Effector CD8-positive, alpha-beta T cell (primary cell): Measurements from ENCODE around the gene DIP2B.

Experiments used
- DNase-seq: peaks from one replicate; lab custom pipeline; 2025; lab: John Stamatoyannopoulos, UW

Gene DIP2B

DNA sequence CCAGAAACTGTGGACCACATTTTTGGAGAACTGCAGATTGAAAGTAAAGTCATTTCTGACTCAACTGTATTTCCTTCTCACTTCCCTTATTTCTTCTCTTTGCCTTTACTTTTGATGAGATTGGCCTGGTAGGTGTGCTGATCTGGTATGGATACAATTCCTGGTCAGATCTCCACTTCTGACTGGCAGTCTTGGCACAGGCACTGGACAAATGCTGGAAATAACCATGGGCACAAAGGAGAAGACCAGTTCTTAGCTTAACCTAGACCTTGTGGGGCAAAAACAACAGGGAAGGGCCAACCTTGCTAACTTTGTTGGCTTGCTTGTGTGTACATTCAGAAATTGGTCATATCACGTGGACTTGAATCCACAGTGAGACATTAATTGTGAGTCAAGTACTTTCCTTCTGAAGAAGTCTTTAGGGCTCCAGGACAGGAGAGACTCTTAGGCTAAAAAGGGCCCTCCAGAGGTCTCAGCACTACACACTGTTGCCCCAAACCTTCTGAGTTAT is 75.0 kb downstream of the DIP2B start:
- DNase-seq, result no peak

DNA sequence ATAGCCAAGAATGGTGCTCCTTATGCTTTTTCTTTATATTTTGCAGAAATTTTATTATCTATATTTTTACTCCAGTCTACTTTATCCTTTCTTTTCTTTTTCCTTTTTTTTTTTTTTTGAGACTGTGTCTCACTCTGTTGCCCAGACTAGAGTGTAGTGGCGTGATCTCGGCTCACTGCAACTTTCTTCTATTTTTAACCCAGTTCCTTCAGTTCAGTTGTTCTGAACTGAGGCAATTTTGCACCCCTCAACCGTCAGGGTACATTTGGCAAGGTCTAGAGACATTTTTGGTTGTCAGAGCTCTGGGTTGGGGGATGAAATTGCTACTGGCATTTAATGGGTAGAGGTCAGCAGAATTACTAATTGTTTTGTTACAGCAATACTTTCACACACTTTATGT is 75.7 kb downstream of the DIP2B start:
- DNase-seq, result no peak

DNA sequence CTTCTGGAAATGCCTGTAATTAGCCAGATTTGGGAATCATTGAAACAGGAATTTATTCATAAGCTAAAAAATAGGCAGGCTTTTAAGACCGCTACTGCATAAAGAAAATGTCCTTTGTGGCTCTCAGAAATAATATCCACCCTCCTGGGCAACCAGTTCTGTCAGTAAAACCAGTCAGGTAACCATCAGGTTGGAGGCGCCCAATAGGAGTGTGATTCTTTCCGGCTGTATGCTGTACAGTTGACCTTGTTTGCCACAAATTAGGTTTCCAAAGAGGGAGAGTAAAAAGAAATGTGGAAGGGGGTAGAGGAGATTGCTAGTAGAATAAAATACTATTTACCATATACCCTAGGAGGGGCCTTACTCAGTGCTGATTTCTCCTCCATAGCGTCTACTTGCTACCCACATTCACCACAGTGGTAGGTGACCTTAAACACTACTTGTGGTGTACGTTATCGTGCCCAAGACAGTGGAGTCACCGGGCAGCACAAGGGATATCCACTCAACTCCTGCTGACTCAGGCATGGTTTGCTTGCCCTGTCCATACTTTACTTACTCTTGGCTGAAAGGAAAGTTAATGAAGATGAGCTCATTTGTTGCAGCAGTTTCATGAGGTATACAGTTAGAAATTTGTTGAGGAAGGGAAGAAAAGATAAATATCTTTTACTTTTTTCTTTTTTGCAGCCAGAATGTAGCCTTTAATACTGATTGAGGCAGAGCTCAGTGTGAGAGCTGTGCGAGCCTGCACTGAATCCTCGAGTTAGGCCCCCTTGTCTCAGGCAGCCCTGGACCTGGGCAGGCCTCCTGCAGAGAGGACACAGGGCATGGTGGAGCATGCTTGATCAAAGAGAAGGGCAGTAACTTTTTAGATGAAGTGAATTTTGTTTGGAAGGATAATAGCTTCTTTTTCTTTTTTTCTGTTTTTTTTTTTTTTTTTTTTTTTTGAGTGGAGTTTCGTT is 76.7 kb downstream of the DIP2B start:
- no peak for DNase-seq

DNA sequence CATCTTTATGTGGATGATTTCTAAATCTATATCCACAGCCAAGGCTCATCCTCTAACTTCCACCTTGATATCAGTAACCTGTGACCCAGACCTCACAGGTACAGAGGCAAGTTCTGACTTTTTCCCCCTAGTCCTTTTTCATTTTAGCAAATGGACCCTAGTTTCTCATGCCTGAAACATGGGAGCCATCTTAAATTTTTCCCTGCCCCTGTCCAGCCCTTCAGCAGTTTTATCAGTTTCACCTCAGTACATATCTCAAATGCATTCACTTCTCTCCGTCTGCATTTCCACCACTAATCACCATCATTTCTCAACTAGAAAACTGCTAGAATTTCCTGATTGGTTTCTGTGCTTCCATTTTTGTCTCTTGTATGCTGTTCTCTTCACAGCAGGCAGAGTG is 79.3 kb downstream of the DIP2B start:
- no peak for DNase-seq

DNA sequence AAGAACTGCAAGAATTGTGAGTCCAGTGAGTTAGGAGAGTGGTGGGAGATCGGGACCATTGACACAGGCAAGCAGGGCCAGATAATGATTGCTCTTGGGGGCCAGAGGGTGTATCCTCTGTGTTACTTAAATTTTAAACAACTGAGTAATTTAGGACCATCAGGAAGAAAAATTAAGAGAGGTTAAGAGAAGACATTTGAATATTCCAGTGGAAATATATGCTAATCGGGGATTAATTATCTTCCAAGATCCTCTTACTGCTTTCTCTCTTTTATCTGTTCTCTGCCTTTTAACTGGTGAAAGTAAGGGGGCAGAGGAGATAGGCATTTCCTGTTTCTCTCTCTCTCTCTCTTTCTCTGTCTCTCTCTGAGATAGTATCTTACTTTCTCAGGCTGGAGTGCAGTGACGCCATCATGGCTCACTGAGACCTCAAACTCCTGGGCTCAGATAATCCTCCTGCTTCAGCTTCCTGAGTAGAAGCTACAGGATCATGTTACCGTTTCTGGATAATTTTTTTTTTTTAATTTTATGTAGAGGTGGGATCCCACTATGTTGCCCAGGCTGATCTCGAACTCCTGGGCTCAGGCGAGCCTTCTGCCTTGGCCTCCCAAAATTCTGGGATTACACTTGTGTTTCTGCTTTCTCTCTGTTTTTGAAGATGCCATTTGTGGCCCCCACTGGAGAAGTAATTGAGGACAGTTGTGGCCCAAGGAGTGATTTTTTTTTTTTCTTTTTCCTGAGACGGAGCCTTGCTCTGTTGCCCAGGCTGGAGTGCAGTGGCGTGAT is 85.1 kb downstream of the DIP2B start:
- no peak for DNase-seq

DNA sequence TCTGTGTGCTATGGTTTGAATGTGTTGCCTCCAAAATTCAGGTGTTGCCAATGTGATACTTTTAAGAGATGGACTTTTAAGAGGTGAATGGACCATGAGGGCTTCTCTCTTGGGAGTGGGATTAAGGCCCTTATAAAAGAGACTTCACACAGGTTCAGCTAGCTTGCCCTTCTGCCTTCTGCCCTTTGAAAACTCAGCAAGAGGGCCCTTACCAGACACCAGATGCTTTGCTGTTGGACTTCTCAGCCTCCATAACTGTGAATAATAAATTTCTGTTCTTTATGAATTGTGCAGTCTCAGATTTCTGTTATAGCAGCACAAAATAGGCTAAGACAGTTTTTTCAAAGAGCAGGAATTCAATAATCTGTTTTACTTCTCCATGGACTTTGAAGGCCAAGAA is 86.1 kb downstream of the DIP2B start:
- DNase-seq, result no peak

DNA sequence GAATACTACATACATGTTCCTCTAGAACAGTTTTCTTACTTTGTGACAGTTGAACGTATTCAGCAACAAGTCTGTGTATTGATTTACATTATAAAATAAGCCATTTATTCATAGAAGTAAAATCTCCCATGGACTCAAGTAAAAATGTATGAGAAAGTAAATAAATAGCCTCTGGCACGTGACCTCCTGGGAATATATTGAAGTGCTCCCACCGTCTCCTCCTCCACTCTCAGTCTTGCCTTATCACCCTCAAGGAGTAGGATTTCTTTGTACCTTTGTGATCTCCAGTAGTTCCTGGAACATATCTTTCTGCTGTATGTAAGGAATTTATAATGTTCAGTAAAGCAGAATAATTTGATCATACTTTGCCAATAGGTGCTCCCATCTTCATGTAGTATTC is 90.9 kb downstream of the DIP2B start:
- DNase-seq, result no peak

DNA sequence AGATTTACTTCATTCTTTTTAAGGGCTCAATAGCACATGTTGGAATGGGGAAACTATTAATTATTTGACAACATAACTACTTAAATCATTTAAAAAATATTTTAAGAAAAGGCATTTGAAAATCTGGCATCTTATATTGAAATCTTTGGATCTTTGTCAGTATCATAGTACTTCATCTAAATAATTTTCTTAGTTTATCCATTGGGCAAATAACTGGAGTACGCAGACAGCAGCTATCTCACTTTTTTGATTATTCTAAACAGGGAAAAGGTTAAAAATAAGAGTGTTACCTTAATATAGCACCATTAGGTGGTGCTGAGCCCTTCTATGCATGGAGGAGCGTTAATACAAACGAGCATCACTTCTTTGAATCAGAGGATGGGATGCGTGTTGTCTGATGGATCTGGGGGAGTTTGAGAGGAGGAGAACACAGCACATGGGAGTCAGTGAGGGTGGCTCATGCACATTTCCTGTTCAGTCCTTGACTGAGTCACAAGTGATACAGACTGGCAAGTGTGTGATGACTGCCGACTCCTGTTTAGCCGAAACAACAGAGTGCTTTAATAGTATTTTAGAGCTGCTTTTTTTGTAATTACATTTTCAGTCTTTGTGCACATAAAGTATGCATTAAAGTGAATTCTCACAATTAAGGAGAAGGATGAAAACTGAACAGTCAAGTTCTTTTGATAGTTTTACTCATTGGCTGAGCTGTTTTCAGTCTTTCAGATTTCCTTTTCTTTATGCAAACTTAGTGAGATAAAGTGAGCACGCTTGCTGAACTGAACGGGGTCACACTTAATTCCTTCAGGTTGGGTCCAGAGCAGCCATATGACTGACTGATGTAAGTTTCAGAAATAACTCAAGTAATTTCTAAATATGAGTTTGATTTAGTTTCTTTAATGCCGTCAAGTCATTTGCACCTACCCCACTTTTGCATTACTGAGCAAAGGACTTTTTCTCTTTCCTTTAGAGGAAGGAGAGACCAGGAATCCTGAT is 92.7 kb downstream of the DIP2B start:
- no peak for DNase-seq

DNA sequence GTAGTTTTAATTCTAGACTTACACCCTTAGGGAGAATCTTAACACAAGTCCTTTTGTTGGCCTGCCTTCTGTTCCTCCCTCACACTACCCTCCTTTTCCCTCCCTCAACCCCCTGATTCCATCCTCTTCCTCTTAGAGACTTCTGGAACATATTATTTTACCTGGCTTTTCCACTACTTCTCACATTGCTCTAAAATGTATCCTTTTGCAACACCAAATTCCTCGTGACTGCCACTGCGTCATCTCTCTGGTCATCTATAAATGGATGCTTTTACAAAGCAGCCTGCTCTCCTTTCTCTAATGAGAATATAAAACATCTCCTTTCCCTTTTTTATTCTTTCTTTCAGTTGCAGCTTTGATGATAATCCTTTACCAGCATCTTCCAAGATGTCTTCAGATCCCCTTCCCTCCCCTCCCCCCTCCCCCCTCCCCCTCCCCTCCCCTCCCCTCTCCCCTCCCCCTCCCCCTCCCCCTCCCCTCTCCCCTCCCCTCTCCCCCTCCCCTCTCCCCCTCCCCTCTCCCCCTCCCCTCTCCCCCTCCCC is 93.6 kb downstream of the DIP2B start:
- DNase-seq, result no peak

DNA sequence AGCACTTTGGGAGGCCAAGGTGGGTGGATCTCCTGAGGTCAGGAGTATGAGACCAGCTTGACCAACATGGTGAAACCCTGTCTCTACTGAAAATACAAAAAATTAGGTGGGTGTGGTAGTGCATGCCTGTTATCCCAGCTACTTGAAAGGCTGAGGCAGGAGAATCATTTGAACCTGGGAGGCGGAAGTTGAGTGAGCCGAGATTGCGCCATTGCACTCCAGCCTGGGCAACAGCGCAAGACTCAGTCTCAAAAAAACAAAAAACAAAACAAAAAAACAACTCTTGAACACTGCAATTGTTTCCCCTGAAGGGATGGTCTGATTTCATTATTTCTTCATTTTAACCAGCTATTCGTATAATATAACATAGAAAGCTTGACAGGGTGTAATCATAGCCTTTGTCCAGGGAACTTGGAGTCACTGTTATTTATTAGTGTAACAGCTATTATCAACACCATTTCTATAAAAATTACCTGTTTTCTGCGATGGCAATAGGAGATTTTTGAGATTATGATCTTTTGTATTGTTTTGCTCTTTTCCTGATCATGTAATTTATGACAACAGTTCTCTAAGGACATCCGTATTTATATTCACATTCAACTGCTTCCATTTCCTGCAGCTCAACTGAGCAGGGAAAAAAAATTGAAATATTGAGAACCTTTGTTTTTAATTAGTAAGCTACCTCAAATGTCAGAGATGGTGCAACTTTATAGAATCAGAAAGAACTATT is 94.7 kb downstream of the DIP2B start:
- no peak for DNase-seq

DNA sequence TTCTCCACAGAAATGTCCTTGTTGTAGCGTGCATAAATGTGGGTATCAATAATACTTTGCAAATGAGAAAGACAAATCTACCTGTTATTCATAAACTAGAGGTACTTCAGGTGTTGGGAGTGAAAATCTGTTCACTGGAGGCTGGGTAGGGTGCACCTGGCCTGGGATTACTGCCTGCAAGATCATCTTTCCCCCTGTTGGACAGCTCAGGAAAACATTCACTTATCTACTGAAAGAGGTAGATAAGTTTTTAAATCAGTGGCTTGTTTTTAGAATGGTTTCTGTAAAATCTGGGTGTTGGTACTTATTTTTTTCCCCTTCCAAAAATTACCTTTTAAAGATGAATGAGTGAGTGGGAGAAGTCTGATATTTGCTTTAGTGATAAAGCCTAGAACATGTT is 95.6 kb downstream of the DIP2B start:
- no peak for DNase-seq

DNA sequence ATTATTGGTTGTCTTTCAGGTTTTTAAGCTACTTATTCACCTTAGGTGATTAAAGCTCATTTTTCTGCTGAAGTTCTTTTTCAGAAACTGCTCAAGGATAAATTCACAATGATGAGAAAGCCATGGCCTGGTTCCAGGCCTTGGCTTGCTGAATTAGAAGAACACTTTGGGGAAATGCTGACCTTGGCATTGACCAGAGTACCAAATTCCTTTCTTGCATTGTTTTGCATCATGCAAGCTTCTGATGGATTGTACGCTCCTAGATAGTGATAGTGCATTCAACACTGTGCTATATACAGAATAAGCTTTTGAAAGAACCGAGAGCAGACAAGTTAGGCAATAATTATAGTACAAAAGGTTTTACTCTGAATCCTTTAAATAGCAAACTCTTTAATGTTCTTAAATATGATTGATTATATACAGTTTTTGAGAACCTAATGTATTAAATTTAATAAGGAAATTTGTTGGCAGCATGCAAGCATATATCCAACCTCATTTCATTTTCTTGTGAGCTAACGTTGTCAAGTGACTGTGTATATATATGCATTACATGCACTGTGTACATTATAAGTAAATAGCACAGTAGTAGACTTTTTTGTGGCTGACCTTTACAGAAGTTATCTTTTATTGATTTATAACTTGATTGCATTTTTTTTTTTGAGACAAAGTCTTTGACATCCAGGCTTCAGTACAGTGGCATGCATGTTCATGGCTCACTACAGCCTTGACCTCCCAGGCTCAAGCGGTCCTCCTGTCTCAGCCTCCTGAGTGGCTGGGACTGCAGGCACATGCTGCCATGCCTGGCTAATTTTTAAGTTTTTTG is 99.2 kb downstream of the DIP2B start:
- no peak for DNase-seq

DNA sequence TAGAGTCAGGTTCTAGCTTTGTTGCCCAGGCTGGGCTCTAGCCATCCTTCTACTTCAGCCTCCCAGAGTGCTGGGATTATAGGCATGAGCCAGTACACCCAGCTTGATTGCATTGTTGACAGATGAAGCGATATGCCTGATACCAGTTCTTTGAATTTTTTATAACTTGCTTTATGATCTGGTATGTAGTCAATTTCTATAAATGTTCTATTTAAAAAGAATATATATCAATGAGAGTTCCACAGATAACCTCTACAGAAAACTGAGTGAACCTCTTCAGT is 99.8 kb downstream of the DIP2B start:
- DNase-seq, result no peak

DNA sequence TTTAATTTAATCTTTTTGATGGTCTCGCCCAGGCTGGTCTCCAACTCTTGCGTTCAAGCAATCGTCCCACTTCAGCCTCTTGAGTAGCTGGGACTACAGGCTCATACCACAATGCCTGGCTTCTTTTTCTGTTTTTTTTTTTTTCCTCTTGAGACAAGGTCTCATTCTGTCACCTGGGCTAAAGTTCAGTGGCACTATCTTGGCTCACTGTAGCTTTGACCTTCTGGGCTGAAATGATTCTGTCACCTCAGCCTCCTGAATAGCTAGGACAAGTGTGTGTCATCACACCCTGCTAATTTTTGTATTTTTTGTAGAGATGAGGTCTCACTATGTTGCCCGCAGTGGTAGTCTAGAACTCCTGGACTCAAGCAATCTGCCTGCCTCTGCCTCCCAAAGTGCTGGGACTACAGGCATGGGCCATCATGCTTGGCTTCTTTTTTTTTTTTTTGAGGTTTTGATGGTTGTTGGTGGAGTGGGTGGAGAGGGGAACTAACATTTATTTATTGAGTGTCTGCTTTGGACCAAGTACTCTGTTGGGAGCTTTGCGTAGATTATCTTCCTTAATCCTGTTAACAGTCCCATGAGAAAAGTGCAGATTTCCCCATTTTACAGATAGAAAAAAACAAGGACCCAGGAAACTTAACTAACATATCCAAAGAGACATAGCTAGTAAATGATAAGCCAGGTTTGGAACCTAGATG is 102.0 kb downstream of the DIP2B start:
- DNase-seq, result no peak

DNA sequence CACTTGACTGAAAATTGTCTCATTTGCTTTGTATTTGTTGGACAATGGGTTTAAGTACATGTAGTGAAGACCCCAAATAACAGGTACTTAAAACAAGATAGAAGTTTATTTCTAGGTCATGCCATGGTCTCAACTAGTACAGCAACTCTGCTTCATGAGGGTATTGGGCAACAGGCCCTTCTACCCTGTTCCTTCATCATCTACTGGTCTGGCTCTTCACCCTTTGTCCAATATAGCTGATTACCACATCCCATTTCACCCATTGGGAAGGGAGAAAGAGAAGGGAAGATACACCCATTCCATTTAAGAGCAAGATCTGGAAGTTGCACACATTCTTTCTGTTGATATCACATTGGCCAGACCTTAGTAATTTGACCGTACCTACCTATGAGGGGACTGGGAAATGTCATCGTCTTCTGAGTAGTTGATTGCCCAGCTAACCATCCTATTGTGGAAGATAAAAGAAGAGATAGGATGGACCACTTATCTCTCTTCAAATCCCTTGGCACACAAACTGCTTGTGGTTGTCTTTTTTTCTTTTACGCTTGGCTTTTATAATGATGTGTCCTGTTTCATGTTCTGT is 104.6 kb downstream of the DIP2B start:
- DNase-seq, result no peak

DNA sequence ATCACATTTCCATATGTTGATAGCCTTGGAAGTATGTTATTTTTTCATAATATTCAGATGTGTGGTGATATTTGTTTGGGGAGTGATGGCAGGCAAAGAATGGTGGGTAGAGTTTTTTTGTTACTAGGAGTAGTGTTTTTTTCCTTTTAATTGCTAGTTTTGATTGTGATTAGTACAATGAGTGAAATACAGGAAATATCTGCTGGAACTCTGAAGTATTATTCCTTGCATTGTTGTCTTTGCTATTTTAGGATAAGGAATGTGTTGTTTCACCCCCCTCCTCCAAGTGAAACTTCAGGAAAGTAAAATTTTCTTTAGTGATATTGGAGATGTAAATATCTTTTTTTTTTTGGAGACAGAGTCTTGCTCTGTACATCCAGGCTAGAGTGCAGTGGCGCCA is 105.4 kb downstream of the DIP2B start:
- no peak for DNase-seq

DNA sequence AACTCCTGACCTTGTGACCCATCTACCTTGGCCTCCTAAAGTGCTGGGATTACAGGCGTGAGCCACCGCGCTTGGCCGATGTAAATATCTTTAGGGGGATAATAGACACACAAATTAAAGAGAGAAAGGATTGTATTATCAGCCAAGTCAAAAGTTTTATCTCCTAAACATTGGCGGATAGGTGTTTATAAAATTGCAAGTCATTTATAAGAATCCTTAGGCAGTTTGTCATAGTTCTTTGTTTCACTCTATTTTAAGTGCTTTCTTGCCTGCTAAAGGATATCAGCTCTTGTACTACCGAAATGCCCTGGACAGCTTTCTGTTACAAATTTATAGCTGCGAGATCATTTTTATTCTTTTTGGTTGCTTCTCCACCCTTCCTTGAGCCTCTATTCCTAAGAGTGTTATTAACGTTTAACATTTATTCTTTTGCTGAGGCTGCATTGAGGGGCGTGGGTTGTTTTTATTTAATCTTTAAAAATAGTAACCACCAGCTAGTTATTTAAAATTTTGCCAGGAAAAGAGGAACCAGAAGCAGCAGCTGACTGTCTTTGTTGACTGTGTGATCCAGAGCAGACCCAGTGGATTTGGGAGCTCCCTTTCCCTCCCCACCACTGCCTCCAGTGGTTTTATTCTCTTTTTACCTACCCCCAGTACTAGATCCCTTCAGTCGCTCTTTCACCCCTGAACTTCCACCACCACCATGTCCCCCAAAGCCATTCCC is 106.4 kb downstream of the DIP2B start:
- no peak for DNase-seq

DNA sequence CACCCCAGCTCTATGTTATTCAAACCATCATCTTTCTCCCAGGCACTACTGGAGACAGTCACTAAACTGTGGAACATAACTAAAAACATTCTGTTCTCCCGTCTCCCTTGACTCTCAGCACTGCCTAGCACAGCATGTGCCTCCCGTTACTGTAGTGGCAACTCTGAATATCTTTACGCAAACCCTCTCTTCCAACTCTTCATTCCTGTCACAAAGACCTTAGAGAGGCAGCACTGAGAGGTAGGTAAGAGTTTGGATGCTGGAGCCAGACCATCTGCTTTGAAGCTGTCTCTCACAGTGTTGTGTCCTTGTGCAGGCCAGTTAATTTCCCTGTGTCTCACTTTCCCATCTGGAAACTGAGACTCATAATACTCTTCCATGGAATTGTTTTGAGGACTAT is 108.1 kb downstream of the DIP2B start:
- DNase-seq, result no peak
